Mucosa of gallbladder (tissue), 1 donor: ENCODE results near the gene RFNG. TPM values are rescaled to one million over a fixed set of nuclear protein-coding genes. Genes with fewer than 3 reads are reported as not detected.

Experiments used
- DNase-seq: peaks from one replicate; pipeline ENCODE4 v3.0.0-alpha.2; 2020; ENCODE audit warnings: low spot score
- total RNA-seq: library from RNA; stranded (reverse); gene quantifications from one replicate; pipeline ENCODE4 v1.2.1, GENCODE V29; 2021
- donor health status: DM: no; HTN: no; CAD: no.

RFNG gene
- total RNA-seq, 1 donor from 2014 or later = 51.6 TPM

DNA sequence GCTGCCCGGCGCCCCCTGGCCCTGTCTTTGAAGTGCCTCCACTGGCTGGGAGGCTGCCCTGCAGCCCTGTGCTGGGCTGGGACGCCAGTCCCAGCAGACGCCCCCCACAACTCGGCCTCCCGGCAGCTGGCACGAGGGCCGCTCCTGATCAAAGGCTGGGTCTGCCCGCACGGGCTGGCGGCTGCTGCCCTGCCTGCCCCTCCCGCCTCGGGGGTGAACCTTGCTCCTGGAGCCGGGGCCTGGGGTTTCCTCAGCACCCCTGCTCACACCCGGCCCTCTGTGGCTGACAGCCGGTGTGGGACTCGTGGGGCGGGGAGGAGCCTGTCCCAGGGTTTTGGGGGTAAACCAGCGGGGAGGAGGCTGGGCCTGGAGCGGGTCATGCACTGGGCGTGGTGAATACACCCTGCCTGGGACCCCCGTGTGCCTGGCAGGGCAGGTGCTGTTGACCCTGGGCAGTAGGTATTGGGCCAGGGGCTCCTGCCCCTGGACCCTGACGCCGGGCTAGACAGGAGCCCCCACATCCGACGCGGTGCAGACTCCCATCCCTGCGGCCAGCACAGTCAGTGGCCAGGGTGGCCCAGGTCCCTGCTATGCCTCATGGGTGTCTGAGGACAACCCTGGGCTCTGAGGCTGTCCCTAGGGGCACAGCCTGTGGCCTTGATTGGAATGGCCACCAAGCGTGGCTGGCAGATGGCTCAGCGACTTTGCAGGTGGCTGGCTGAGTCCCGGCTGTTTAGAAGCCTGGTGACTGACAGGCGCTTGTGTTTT, 50.6 kb downstream of the RFNG start:
- no peak for DNase-seq

DNA sequence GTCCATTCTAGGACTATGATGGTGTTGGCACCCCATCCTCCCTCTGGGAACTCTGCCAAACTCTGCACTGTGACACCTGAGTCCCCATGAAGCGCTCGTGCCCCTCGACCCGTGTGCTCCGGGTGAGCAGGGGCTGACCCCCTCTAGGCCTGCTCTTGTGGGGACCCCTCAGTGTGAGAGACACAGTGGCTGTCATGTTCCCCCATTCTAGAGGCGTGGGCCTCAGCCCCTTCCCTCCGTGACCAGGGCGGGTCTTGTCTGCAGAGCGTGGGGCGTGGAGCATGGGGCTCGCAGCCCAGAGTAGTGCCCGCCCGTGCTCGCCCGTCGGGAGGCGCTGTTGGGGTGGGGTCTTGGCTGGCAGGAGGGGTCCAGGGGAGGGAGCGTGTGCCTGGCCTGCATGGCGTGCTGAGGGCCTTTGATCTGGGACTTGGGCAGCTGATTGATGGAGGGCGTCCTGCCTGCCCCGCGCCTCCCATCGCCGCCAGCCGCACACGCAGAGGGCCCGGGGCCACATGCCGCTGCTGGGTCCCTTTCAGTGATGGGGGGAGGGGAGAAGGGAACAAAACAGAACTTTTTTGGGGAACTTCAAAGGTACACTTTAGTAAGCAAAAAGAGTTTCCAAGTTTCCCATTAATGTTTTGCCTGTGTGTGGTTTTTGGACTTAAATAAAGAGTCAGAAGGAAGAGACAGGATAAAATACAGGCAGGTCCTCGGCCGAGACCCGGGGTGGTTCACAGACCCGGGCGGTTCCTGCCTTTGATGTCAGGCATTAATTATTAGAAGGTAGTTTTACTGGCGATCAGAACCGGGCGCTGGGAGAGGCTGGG, 51.4 kb downstream of the RFNG start:
- no peak for DNase-seq

- no peak for DNase-seq
Observed at GRCh38 chr17:81999587-81999975, 52.0 kb downstream of the RFNG start.

DNA sequence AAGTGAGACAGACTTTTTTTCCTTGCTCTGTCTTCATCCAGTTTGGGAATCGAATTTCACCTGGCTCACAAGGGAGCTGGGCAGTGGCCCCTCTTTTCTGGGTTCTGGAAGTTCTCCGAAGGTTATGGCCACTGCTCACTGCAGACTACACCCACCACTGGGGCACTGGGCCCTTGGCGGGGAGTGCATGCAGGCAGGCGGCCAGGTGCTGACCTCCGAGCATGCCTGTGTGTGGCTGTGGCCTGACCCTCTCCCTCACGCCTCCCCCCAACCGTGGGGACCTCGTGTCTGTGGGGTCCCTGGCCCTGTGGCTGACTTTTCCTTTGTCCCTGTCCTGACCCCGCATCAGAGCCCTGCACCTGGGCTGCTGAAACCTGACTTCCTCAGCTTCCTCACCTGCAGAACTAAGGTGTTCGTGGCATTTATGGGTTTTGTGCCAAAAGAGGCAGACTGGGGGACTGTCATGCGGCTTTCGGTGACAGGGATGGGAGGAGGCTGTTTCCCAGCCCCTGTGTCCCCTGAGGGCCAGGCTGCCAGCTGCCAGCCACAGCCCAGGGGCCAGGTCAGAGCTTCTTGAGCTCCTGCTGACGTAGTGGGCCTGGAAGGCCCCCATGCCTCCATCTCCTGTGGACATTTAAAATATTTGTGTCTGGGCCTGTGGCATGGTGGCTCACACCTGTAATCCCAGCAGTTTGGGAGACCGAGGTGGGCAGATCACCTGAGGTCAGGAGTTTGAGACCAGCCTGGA, 52.7 kb downstream of the RFNG start:
- DNase-seq = no peak

- DNase-seq = no peak
Observed at GRCh38 chr17:81998212-81998611, 53.4 kb downstream of the RFNG start.

Other genes starting within 250 kb of the RFNG start
- gene GCGR, start 247.7 kb downstream of the RFNG start, total RNA-seq = 0.20 TPM
- 85.3 TPM for gene MCRIP1, start 218.5 kb downstream of the RFNG start, total RNA-seq
- not detected for gene PPP1R27, start 216.8 kb downstream of the RFNG start, total RNA-seq
- 611 TPM for gene P4HB, start 191.3 kb downstream of the RFNG start, total RNA-seq
- gene ARHGDIA, start 180.5 kb downstream of the RFNG start, total RNA-seq = 340 TPM
- gene ALYREF, start 160.2 kb downstream of the RFNG start, total RNA-seq = 48.1 TPM
- 124 TPM for gene ANAPC11, start 160.1 kb downstream of the RFNG start, total RNA-seq
- 0.55 TPM for gene NPB, start 149.6 kb downstream of the RFNG start, total RNA-seq
- gene PCYT2, start 140.4 kb downstream of the RFNG start, total RNA-seq = 66.0 TPM
- gene SIRT7, start 133.6 kb downstream of the RFNG start, total RNA-seq = 58.1 TPM
- 31.6 TPM for gene MAFG, start 124.1 kb downstream of the RFNG start, total RNA-seq
- gene PYCR1, start 114.5 kb downstream of the RFNG start, total RNA-seq = 12.6 TPM
- gene MYADML2, start 104.6 kb downstream of the RFNG start, total RNA-seq = not detected
- gene NOTUM, start 90.6 kb downstream of the RFNG start, total RNA-seq = 1.3 TPM
- 45.4 TPM for gene ASPSCR1, start 74.2 kb downstream of the RFNG start, total RNA-seq
- gene CENPX, start 28.9 kb downstream of the RFNG start, total RNA-seq = 43.4 TPM
- 26.4 TPM for gene LRRC45, start 28.5 kb downstream of the RFNG start, total RNA-seq
- 8.9 TPM for gene RAC3, start 20.1 kb downstream of the RFNG start, total RNA-seq
- gene DCXR, start 14.1 kb downstream of the RFNG start, total RNA-seq = 102 TPM
- gene GPS1, start 87 bp upstream of the RFNG start, total RNA-seq = 107 TPM
- gene DUS1L, start 14.0 kb upstream of the RFNG start, total RNA-seq = 92.4 TPM
- gene FASN, start 46.4 kb upstream of the RFNG start, total RNA-seq = 181 TPM
- 56.9 TPM for gene CCDC57, start 161.0 kb upstream of the RFNG start, total RNA-seq
- 95.7 TPM for gene SLC16A3, start 177.2 kb upstream of the RFNG start, total RNA-seq
- gene CSNK1D, start 221.9 kb upstream of the RFNG start, total RNA-seq = 161 TPM